Prostate gland (tissue), 2 donors: ENCODE measurements around the gene FTCDNL1.

Source experiments
- POLR2A ChIP-seq: fragments of 450-650 bp; IDR thresholded peaks from one replicate; pipeline ENCODE4 v1.6.1; 2016; ENCODE audit warnings: antibody characterized with exemption, mild to moderate bottlenecking
- TF ChIP-seq, protein P1 (sequence below), 4 experiments: fragments of 200-600 bp in 2 of 4; fragments of 450-650 bp in 2 of 4; sonication (generic) in 2 of 4; IDR thresholded peaks; 1 replicate in 3 of 4; 2 replicates in 1 of 4; pipeline ENCODE4 v1.5.1; 2016 to 2019; ENCODE audit warnings: antibody characterized with exemption in 4 of 4, mild to moderate bottlenecking in 2 of 4, moderate library complexity in 2 of 4

DNA sequence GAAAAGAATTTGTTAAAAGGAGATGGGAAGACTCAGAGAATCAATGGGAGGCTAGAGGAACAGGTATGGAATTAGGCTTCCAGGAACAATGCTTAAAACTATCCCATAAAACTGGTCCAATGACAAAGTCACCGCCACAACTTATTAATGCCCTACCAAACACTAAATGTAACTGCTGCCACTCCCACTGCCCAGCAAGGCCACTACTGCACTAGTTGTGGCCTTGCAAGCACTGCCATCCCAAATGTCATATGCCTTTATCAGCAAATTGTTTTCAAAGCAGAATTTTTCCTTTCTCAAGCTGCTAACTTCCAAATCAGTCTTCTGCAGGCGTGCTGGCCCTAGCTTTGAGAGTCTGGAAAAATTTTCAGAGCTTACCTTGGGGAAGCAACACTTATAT is 45.6 kb upstream of the FTCDNL1 start:
- TF ChIP-seq POLR2A: no peak
- TF ChIP-seq, protein P1, sequence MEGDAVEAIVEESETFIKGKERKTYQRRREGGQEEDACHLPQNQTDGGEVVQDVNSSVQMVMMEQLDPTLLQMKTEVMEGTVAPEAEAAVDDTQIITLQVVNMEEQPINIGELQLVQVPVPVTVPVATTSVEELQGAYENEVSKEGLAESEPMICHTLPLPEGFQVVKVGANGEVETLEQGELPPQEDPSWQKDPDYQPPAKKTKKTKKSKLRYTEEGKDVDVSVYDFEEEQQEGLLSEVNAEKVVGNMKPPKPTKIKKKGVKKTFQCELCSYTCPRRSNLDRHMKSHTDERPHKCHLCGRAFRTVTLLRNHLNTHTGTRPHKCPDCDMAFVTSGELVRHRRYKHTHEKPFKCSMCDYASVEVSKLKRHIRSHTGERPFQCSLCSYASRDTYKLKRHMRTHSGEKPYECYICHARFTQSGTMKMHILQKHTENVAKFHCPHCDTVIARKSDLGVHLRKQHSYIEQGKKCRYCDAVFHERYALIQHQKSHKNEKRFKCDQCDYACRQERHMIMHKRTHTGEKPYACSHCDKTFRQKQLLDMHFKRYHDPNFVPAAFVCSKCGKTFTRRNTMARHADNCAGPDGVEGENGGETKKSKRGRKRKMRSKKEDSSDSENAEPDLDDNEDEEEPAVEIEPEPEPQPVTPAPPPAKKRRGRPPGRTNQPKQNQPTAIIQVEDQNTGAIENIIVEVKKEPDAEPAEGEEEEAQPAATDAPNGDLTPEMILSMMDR (IDR thresholded peaks at IDR 0.05): no peak
